Panc1 (cell line): ENCODE data around the gene DOCK3.

Experiments
- POLR2AphosphoS5 ChIP-seq: IDR thresholded peaks from 2 replicates; pipeline ENCODE4 v1.6.1; 2012; ENCODE audit warnings: mild to moderate bottlenecking, low read depth, low read length, moderate library complexity
- TCF7L2 ChIP-seq: IDR thresholded peaks from 2 replicates; pipeline ENCODE4 v1.6.1; 2011; ENCODE audit warnings: mild to moderate bottlenecking, low read depth, low read length, inconsistent platforms
- TF ChIP-seq, protein P1 (sequence below): fragments of 450-650 bp; IDR thresholded peaks from 2 replicates; pipeline ENCODE4 v1.5.1; 2017; ENCODE audit warnings: mild to moderate bottlenecking

DNA sequence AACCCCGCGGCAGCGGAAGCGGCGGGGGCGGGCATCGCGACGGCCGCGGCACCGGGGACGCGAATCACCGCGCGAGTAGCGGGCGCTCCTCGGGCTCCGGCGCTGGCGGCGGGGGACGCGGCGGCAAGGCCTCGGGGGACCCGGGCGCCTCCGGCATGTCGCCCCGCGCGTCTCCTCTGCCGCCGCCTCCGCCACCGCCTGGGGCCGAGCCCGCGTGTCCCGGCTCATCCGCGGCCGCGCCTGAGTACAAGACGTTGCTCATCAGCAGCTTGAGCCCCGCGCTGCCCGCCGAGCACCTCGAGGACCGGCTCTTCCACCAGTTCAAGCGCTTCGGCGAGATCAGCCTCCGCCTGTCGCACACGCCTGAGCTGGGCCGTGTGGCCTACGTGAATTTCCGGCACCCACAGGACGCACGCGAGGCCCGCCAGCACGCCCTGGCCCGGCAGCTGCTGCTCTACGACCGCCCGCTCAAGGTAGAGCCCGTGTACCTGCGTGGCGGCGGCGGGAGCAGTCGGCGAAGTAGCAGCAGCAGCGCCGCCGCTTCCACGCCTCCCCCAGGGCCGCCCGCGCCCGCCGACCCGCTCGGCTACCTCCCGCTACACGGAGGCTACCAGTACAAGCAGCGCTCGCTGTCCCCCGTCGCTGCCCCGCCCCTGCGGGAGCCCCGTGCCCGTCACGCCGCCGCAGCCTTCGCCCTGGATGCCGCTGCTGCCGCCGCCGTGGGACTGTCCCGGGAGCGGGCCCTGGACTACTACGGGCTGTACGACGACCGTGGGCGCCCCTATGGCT lies 717.0 kb downstream of the DOCK3 start:
- TF ChIP-seq, protein P1, sequence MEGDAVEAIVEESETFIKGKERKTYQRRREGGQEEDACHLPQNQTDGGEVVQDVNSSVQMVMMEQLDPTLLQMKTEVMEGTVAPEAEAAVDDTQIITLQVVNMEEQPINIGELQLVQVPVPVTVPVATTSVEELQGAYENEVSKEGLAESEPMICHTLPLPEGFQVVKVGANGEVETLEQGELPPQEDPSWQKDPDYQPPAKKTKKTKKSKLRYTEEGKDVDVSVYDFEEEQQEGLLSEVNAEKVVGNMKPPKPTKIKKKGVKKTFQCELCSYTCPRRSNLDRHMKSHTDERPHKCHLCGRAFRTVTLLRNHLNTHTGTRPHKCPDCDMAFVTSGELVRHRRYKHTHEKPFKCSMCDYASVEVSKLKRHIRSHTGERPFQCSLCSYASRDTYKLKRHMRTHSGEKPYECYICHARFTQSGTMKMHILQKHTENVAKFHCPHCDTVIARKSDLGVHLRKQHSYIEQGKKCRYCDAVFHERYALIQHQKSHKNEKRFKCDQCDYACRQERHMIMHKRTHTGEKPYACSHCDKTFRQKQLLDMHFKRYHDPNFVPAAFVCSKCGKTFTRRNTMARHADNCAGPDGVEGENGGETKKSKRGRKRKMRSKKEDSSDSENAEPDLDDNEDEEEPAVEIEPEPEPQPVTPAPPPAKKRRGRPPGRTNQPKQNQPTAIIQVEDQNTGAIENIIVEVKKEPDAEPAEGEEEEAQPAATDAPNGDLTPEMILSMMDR = no peak
- TF ChIP-seq POLR2AphosphoS5 = no peak
- TF ChIP-seq TCF7L2 = no peak
